COLO668 (cell line): ENCODE data around the gene CSH1.
"Not testable (repeated sequence)": the region's sequence is repeated elsewhere in the genome, so short reads cannot be mapped to it uniquely, and the experiment has no call there.

ENCODE experiments used
- DNase-seq: peaks from one replicate; lab custom pipeline; 2025; ENCODE audit not compliant: unreplicated experiment; lab: John Stamatoyannopoulos, UW

Gene CSH1

DNA sequence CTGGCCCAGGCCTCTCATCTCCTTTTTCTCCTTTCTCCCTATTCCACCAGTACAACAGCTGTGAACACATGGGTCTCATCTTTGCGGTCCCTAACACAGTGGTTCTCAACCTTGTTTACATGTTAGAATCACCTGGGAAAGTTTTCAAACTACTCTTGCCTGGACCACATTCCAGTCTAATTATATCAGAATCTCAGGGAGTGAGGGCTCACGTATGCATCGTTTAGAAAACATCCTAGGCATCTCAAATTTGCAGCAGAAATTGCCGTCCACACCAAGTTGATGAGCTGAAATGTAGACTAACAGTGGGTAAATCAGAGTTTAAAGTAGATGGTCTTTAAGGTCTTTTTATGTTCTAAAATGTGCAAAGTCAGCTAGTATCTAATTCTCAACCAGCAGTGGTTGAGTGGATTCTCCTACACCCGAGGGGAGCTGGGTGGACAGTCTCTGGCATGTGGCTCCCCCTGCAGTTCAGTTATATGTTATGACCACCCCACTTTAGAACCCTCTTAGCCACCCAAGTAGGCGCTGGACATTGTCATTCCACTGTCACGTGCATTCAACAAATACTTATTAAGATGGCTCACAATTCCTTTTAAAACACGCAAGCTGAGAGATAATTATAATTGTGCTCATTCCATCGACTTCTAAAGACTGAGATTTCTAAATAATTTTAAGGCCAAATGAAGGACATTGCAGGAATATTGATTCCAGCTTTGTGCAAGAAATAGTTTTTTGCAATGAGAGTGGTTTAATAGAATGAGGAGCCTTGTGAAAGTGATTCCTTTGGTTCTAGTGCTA is 26.7 kb downstream of the CSH1 start:
- DNase-seq = not testable (repeated sequence)

DNA sequence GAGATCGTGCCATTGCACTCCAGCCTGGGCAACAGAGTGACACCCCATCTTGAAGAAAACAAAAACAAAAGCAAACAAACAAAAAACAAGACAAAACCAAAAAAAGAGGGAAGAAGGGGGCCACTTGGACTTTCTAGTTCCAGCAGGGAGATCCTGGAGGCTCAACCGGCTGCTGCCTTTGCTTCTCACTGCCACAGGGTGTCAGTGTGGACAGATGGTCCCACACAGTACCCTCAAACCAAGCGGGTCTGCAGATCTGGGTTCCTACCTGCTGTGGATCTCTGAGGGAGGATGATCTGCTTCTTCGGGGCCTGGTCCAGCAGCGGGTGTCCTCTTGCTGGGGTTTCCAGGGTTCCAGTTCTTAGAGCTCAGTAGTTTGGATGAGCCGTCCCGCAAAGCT is 29.7 kb downstream of the CSH1 start:
- not testable (repeated sequence) for DNase-seq

DNA sequence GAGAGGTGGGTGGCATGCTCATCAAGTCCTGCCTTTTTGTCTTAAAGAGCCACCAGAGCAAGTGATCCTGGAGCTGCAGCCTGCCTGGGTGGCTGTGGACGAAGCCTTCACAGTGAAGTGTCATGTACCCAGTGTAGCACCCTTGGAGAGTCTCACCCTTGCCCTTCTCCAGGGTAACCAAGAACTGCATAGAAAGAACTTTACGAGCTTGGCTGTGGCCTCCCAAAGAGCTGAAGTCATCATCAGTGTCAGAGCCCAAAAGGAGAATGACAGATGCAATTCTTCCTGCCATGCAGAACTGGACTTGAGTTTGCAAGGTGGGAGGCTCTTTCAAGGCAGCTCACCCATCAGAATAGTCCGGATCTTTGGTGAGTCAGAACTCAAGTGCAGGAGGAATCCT is 37.1 kb downstream of the CSH1 start:
- no peak for DNase-seq

DNA sequence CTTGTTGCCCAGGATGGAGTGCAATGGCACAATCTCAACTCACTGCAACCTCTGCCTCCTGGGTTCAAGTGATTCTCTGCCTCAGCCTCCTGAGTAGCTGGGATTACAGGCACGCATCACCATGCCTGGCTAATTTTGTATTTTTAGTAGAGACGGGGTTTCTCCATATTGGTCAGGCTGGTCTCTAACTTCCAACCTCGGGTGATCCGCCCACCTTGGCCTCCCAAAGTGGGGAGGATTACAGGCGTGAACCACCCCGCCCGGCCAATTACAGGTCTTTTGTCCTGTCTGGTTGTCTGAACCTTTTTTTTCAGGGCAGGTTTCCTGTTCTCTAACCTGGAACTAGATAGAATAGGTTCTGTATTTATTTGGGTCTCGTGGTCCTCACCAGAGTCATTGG is 39.9 kb downstream of the CSH1 start:
- DNase-seq = not testable (repeated sequence)

DNA sequence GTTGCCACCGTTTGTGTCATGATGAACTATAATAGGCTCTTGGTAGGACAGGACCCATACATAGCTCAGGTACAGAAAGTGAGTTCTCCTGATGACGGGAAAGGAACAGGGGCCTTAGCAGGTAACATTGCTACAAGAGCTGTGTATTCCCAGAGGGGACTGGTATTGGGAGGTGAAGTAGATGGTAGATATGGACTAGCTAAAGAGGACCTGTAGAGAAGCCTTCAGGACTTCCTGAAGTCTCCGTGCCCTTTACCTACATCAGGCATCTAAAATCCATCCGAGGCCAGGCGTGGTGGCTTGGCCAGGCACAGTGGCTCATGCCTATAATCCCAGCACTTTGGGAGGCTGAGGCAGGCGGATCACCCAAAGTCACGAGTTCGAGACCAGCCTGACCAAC is 41.2 kb downstream of the CSH1 start:
- DNase-seq = no peak

DNA sequence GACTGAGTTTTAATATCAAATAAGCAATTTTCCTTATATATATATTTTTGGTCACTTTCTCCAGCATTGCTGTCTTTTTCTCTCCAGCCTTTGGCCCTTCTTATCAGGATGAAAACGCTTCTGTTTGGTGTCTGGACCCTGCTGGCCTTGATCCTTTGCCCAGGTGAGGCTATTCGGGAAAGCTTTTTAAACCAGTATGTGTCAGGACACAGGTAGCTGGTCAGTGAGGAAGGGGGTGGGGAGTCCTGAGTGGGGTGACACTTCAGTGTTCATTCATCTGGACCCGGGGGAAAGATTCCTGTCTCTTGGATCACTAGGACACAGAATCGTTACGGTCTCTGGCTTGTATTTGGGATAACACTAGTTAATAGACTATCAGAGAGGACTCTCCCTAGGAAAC is 41.7 kb downstream of the CSH1 start:
- DNase-seq = no peak

DNA sequence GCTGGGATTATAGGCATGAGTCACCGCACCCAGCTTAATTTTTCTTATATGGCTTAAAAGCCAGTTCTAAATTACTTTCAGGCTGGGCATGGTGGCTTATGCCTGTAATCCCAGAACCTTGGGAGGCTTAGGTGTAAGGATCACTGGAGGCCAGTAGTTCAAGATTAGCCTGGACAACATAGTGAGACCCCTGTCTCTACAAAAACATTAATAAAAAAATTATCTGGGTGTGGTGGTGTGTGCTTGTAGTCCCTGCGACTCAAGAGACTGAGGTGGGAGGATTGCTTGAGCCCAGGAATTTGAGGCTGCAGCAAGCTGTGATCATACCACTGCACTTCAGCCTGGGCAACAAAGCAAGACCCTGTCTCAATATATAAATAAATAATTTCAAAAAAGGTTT is 43.1 kb downstream of the CSH1 start:
- no peak for DNase-seq

DNA sequence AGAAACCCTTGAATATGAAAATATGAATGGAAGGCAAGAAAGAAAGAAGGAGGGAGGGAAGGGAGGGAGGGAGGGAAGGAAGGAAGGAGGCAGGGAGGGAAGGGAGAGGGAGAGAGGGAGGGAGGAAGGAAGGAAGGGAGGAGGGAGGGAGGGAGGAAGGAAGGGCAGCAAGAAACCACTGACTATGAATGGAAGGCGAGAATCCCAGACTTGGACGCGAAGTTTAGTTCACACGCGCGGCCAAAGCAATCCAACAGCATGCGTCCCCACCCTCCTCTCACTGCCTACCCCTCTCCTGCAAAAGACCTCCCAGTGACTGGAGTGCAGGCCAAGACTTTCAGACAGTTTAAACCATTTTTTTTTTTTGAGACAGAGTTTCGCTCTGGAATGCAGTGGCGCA is 46.0 kb downstream of the CSH1 start:
- DNase-seq = no peak

DNA sequence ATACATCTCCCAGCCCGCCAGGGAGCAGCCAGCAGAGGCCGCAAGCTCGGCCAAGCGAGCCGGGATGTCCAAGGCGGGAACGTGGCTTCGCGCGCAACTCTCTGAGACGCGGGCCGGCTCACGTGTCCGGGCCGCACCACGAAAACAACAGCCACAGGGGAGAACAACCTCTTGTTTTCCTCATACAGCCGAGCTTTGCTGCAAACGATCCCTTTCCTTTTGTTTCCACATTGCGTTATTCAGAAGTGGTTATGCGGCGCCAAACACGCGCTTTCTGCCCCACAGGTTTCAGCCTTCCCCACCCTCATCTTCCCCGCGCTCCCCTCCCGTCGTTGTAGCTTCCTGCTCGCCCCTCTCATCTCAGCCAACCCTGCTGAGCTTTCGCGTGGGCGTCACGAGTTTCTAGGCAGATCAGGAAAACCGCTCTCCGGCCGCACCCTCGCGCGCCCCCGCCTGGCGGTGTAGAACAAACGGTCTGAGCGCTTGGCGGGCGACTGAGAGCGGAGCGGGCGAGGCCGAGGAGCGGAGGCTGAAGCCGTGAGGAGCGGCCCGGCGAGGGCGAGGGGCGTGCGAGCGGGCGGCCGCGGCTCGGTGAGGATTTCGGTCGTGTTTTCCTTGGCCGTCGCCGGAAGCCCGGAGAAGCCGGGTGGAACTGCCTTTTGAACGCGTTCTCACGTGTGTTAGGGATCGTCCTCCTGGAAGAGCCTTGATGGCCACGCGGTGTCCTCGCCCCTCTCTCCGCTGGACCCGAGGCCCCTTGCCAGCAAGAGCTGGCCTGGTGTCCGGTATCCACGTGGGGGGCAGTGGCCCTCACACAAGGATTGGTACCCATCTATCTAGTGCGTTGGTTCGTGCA is 47.3 kb downstream of the CSH1 start:
- DNase-seq = peak; percentile 84

DNA sequence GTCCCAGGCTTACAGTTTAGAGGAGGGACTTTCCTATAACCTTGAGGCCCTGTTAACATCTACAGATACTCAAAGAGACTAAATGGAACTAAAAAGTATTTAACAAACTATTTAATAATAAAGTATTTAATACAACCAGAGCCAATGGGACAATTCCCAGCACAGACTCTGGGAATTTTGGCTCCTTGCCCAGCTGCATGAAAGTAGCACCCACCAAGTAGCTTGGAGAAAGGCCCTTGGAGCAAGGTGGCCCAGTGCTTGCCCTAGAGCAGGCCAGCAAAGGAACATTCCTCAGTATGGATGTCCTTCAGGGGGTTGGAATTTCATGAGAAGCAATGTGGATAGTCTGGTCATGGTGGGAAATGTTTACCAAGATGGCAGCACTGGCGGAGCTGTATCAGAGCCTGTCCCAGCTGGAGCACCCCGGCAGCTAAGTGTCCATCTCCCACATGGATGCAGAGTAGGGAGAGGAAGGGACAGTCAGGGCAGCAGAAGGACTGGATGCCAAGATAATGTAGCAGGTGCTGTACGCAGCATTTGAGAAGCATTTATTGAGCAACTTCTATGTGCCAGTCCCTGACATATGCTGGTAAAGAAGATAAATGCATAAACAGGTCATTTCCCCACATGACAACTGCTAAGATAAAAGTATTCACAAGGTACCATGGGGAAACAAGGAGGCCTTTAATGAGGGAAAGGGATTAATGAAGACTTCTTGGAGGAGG is 48.7 kb downstream of the CSH1 start:
- no peak for DNase-seq

DNA sequence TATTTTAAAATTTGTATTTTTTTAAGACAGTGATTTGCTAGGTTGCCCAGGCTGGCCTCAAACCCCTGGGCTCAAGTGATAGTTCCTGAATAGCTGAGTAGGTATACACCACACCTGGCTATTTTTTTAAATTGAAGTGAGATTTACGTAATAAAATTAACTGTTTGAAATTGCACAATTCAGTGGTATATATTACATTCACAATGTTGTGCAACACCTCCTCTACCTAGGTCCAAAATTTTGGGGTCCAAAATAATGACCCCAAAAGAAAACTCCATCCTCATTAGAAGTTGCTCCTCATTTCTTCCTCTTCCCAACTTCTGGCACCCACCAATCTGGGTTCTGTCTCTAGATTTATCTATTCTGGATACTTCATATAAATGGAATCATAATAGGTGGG is 50.9 kb downstream of the CSH1 start:
- no peak for DNase-seq
